GM18517 (cell line): Measurements from ENCODE around the gene SLIT1.

ENCODE experiments used
- ATAC-seq: cut with Tn5 transposase; IDR thresholded peaks from one replicate; pipeline ENCODE4 v1.9.1; 2021; ENCODE audit warnings: mild to moderate bottlenecking, moderate library complexity; ENCODE audit not compliant: unreplicated experiment

SLIT1 gene

DNA sequence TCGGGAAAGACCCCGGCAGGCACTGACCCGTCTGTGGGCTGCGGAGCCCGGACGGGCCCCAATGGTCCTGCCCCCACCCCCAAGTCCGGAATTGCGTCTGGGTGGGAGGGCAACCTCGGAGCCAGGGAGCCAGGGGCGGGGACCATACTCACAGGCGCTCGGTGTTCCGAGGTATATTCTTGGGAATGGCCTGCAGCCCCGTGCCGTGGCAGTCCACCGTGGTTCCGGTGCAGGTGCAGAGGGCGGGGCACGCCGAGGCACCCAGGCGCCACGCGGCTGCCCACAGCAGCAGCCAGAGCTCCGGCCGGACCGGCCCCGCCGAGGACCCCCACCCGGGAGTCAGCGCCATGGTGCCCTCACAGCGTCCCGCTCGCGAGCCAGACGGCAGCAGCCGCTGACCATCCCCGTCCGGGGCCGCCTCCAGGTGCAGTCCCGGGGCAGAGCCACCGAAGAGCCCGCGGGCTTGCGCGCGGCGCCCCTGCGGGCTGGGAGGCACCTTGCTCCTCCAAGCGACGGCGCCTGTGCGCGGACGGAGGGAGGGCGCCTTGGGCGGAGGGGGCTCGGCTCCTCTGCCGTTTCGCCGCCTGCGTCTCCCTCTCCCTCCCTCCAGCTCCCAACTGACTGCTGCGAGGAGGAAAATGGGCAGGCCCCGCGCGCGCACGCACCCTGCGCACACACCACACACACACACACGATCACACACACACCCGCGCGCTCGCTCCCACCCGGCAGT, at the start of gene SLIT1:
SLIT1 (minus strand) TSS at position 634 of the 733 bp plus-strand sequence; CDS start at position 349, 285 bp downstream.
- ATAC-seq: no peak

DNA sequence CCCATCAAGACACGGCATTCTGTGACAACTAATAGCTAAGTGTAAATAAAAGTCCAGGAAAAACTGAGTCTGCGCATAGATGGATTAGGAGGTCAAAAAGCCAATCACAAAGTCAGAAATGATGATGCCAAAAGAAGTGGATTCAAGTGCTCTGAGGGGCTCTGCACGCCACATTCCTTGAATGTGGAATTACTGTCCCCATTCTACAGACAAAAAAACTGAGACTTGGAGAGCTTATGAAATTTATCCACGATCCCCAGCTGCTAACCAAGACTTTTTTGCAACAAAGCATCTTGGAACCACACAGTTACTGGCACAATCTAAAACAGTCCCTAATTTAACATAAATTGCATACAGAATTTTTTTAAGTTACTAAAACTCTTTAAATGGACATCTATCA, 49.6 kb upstream of the SLIT1 start:
- no peak for ATAC-seq

DNA sequence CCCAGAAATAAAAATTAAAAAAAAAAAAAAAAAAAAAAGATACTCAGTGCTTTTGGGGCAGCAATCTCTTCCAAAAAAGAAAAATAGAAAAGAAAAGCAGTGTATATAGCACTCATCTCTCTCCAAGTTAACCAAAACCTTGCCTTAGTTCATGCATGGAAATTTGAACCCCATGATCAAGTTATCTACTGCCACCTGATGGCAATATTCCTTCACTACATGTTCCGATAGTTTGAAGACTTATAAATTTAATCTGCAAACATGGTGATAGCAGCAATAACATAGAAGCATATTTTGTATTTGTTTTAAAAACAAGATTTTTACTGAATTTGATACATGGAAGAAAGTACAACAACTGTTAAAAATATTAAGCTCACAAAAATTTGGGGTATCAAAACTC, 48.6 kb upstream of the SLIT1 start:
- ATAC-seq: no peak

DNA sequence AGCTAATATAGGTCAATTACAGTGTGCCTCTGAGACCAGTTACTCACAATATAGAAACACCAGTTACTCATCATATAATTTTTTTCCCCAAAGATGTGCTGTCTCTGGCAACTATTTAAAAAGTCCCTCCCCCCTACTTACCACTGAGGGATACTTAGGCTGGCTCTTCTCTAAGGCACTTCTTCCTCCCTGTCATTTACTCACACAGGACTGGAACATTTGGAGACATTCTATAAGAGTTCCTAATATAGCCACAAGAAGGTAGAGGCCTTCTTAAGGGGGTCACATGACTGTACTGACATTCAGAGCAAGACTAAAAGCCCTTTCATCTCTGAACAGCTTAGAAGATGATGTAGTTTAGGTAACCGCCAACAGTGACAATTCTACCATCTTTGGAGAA, 44.4 kb upstream of the SLIT1 start:
- ATAC-seq: no peak

DNA sequence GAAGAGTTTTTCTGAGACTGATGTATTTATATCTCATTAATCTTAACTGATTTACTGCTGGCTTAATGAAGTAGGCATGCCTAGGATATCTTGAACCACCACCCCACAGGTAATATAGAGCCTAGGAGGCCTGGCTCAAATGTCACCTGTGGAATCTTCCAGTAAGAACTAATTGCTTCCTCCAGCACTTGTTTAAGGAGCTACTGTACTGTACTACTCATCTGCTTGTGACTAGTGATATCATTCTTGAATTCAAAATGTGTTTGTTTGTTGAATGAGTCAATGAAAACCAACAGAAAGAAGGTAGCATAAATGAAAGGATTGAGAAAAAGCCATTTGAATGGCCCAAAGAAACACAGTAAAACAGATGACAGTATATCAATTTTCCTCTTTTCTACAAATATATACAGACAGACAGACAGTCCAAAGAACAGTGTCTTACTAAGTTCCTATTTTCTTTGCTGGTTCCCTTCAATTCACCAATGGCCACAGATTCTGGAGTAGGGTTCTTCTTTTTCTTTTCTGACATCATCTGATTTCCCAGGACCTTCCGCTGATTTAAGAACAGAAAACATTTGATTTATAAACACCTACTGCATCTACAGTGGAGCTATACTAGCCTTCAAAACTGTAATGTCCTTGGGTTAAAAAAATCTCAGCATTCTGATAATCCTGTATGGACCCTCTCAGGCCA, 43.7 kb upstream of the SLIT1 start:
- ATAC-seq: no peak

DNA sequence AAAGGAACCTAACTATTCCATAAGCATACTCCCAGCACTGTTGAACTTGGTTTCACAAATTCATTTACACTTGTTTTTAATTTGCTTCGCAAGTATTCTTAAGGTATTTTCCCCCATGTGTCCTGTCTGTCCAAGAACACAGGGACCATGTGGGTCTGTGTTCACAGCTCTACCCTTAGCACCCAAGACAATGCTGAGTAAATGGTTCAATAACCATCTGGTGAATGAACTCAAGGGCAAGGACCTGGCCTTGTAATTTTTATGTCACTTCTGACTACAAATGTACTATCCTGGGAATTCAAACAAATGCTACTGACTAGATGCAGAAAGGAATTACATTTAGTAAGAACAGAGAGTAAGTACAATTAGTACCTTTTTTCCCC, 43.0 kb upstream of the SLIT1 start:
- ATAC-seq: no peak

DNA sequence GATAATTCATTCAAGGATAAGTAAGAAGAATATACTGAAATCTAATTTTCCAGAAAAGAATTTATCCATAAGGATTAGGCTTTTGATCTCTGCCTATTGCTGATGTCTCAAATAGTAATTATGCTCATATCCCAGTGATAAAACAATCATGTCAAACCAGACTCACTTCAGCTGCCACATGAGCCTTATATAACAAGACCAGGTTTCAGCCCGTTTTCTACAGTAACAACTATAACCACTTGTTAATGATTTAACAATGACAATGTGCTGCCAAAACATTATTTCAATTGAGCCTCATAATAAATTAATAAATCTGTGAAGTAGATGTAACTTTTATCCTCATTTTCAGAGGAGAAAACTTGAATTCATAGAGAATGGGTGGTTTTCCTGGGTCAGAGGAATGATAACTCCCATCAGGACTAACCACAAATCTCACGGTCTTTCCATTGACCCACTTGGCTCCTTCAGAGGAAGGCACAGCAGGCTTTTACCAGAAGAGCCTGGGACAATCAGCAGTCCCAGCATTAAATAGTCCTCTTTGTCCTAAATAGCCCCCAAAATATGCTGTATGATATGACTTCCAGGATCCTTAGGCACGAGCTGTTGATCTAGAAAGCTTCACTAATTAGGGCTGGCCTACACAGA, 42.5 kb upstream of the SLIT1 start:
- no peak for ATAC-seq

DNA sequence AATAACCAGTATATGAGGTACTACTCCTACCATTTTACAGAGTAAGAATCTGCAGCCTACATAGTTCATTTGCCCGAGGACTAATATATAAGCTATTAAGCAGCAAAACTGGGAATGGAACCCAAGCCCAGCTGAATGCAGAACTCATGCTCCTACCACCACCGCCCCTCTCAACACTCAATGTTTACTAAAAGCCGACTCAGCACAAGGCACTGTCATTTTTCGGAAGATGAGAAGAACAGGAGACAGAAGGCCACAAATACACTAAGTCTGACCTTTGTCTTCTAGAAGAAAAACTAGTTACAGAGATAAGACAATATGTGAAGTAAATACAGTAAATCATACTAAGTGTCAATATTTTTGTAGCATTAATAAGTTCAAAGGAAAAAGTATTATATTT, 40.6 kb upstream of the SLIT1 start:
- ATAC-seq: no peak

DNA sequence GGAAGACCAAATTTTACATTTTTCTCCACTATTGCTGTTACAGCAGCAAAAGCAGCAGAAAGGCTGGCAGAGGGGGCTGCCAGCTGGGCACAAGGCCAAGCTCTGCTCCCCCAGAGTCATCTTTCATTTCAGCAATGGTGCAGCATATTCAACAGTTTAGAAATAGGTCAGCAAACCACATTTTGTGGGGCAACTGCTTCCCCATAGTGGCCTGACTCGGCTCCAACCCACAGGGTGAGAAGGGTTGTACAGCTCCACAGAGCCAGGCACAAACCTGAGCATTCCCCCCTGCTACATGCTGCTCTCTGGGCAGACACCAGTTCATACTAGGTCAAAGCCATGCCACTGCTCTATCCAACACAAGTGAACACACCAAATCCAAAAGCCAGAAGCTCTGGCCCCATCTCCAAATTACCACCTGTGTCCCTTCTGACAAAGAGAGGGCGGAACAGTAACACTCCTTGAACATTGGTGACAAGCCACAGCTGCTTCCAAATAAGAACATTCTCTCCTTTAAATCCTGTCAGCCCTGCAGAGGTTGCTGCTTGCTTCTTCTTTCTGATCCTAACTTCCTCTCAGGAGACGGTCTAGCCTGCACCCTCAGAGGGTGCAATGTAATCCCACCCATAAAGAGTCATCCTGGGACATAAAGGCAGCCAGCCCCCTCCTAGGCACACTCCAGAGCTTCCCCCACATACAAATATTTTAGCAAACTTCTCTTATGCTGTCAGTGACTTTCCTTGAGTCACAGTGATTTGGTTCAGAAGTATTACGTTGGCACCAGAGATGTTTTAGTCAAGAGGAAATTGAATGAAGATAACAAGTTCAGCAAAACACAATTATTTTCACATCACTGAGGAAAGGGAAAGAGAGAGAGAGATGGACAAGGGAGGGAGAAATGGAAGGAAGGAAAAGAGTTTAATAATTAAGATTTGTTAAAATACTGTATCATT, 39.0 kb upstream of the SLIT1 start:
- no peak for ATAC-seq

DNA sequence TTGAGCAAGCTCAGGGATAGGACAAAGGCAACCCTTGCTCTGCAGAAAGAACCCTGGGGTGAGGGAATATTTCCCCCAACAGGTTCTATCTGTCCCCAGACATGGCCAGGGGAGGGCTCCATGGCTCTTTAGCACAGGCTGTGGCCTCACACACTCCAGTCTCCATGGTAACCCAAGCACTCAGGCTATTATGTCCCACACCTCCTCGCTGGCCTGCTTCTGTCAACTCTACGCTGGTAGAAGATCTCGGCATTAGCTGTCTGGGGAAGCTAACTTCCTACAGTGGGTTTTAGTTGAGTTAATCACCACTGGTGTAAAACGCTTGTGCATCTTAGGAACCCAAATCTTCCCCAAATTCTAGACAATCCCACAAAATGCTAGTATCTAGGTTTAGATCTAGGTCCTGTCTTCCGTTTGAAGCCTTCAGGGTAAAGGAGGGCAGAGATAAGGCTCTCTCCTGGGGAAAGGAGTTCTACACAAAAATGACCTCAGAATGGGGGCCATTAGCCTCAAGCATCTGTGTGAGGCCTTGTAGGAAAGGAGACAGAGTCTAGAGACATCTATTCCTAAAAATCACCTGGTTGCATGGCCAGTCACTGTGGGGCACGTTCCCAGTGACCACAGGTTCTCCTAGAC, 36.7 kb upstream of the SLIT1 start:
- ATAC-seq: no peak

DNA sequence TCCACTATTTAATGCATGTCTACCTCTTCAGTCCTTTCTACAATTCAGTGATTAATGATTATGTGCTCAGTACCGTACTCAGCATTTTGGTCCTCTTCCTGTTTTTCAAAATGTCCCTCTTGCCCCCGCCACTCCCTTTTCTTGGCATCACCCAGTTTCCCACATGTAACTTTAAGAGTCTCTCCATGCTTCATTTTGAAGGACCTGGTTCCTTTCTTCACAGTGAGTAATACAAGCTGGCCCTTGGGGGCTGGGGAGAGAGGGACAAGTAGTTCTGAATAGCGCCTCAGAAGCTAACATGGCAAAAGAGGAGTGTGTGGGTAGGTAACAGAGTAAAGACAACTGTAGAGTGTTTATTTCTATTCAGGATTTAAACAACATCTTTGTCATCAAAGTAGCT, 34.6 kb upstream of the SLIT1 start:
- no peak for ATAC-seq

DNA sequence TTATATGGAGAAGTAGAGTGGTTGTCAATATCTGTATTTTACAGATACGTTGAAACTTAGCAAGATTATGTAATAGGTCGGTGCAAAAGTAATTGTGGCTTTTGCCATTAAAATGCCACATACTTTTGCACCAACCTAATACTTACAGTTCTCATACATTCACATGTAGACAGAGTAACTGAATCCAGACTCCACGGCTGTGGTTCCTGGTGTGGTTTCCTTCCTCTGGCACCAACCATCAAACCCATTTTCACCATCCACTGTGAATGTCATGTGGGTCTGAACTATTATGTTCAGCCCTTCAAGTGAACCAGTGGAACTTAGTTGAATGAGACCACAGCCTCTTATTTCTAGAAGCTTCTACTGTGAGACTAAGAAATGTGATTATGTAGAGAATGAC, 31.5 kb upstream of the SLIT1 start:
- ATAC-seq: no peak

DNA sequence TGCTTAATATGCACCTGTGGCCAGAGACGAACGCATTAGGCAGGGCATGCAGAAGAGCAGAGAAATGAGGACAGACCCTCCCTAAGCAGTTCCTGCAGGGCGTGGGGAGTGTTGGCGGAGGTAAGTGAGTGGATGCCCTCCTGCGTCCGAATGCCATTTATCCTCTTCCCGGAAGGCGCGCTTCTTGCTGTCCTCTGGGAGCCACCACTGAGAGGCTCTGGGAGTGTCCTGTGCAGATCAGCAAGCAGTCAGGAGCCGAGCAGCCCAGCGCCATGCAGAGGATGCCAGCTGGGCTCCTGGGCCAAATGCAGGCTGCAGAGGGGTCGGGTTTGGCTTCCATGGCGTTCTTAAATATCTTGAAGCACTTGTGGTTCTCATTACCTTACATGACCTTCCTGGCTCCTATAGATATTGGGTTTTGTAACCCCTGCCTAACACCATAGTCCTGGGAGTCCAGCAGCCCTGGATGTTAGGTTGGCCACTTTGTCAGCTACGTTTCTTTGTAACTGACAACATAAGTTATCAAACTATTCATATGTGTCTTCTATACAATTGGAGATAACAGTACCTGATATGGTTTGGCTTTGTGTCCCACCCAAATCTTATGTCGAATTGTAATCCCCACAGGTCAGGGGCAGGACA, 30.0 kb upstream of the SLIT1 start:
- ATAC-seq: no peak

DNA sequence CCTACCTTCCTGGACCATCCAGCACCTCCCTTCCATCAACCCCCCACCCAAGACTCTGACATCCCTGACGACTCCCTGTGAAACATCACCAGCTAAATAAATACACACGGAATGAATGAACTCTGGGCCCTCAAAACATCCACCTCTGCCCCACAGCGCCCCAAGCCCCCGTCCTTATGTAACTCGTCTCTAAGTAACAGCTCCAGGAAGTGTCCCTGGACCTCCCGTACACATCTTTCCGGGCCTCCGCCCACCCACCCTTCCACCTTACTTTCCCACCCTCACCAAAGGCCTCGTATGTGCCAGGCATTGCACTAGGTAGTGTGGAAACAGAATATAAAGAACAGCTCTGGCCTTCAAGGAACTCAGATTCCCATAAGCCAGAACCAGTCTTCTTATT, 27.7 kb upstream of the SLIT1 start:
- ATAC-seq: no peak

DNA sequence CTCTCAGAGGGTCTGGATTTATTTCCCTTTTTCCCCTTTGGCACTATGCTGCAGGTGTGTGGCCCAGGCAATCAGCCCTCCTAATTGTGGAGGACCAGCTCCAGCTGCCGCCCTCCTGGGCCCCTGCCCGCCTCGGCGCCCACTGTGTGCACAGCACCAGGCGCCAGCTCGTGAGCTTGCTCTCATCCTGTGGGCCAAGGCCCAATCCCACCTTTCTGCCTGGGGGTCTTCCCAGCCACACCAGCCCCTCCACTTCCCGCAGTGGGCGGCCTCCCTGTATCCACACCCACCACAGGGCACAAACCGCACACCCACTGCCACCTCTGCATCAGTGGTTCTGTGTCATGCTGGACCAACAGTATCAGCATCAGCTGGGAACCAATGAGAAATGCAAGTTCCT, 25.5 kb upstream of the SLIT1 start:
- ATAC-seq: no peak

DNA sequence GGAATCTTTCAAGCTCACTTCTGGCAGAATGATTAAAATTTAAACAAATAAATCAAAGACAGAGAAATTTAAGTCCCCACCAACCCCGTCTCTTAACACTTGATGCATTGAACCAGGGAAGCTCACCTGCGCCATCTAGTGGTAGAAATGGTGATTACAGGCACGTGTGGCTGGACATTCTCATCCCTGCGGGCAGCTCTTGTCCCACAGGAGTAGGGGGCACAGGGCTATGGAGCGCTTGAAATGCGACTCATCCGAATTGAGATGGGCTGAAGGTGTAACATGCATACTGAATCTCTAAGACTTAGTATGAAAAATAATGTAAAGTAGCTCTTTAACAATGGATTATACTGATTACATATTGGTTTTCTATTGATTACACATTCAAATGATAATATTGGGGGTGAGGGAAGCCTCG, 24.8 kb upstream of the SLIT1 start:
- no peak for ATAC-seq

DNA sequence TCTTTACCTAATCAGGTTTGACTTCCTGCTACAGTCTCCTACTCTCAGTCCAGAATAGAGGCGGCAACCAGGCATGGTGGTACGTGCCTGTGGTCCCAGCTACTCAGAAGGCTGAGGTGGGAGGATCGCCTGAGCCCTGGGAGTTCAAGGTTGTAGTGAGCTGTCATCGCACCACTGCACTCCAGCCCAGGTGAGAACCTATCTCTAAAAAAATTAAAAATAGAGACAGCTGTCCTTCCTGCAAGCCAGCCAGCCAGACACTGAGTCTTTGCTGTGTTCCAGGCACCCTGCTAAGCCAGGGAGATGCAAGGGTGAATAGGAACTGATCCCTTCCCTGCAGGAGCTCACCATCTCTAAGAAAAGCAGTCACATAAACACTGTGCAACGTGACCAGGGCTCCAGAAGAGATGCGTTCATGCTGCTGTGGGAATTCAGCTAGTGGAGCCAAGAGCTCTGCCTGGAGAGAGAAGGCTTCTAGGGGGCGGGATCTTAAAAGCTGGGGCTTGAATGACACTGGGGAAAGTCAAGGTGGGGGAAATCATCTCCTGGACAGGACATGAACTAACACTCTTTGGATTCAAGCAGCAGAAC, 22.1 kb upstream of the SLIT1 start:
- no peak for ATAC-seq

DNA sequence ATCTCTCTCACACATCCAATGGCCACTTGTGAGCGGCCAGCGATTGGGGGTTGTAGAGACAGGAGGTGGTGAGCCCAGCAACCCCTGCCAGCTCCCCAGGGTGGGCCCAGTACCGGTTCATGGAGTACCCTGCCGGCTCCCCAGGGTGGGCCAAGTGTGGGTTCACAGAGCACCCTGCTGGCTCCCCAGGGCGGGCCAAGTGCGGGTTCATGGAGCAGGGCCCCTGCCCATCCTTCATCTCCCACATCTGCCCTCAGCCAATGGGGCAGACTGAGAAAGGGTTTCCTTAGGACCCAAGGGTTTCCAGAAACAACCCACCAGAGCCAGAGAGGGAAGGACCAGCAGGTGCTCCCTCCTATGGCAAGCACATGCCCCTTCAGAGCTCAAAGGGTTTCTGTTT, 21.4 kb upstream of the SLIT1 start:
- no peak for ATAC-seq

DNA sequence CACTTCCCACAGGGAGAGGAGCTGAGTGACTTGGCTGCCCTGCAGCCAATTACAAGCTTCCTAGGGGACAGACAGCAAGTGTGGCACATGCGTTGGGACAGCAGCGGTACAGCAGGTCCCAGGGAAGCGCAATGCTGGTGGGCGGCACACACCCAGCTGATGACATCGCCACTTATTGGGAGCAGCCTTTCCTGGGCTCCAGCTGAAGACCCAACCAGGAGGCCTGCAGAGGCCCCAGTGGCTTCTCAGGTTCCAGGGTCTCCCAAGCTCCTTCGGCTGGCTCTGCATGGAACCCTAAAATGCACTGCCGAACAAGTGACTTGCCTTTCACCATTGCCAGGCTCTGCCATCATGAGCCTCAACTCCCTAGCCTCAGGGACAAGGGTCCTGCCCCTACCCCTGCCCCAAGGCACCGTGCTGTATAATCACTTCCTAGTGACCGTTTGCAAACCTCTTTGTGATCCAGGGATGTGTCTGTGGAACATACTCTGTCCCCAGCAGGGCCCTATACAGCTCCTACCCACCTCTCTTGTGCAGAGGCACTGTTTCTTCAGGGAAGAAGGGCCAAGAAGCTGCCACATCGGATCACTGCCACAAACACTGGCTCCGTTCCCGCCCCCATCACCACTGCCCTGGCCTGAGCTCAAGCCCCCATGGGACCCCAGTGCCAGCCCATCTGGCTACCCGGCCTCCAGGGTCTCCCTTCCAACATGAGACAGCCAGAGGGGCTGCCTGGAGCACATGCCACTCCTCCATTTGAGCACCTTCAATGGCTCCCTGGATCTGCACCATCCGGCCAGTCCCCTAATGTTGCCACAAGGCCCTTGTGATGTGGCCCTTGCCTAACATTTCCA, 19.3 kb upstream of the SLIT1 start:
- ATAC-seq: no peak
